ENCODE measurements around the gene PRDM5.

Gene PRDM5

GRCh38 chr4:120877021-120877420 lies 45.5 kb downstream of the PRDM5 start:
- ChIA-PET POLR2A (ENCODE audit: low non-redundant PET) (no interaction called here), CTCF (no interaction called here)
- TF ChIP-seq, protein P1, sequence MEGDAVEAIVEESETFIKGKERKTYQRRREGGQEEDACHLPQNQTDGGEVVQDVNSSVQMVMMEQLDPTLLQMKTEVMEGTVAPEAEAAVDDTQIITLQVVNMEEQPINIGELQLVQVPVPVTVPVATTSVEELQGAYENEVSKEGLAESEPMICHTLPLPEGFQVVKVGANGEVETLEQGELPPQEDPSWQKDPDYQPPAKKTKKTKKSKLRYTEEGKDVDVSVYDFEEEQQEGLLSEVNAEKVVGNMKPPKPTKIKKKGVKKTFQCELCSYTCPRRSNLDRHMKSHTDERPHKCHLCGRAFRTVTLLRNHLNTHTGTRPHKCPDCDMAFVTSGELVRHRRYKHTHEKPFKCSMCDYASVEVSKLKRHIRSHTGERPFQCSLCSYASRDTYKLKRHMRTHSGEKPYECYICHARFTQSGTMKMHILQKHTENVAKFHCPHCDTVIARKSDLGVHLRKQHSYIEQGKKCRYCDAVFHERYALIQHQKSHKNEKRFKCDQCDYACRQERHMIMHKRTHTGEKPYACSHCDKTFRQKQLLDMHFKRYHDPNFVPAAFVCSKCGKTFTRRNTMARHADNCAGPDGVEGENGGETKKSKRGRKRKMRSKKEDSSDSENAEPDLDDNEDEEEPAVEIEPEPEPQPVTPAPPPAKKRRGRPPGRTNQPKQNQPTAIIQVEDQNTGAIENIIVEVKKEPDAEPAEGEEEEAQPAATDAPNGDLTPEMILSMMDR (conservative IDR thresholded peaks at IDR 0.05; ENCODE audit: low read depth): no peak
- DNase-seq (ENCODE audit: low spot score): no peak
- H3K27ac ChIP-seq: no peak overlapping the region

DNA sequence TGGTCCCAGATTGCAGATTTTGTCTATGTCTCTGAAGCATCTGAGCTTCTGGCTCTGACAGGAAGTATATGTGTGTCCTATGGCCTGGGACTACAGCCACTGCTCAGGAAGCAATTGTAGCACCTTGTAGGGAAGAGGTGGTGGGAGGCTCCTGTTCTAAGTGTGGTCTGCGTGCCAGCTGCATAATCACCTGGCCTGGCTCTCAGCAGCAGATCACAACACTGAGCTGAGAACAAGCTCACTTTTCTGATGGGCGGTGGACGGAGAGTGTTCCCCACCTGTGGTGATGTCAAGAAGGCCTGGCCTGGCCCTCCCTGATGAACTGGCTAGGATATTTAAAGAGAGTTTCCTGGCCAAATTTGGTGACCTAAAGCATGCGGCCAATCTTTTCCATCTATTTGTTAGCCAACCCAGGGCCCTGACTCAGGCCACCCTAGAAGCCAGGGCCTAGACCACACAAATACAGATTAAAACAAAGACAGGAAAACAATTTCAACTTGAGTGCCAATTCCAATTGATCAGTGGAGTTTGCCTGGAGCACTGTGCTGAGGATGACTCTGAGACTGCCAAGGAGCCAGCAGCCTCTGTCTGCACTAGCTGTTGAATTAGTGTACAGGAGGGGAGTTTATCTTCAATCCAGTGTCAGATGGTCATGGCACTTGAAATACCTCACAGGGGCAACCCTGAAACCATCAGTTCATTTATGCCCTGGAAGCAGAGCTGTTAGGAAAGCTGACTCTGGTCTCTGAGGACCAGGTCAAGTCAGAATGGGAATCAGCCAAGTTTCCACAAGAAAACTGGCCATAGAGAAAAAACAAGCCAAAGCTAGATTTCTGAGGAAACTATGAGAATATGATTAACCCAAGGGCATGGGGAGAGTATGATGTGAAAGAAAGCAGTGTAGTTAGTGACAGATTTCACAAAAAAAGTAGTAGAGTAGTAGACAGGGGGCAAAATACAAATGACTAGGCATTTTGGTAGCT lies 47.4 kb downstream of the PRDM5 start:
- ChIA-PET CTCF (no interaction called here), POLR2A (ENCODE audit: low non-redundant PET) (no interaction called here)
- TF ChIP-seq, protein P1 (conservative IDR thresholded peaks at IDR 0.05; ENCODE audit: low read depth): no peak
- H3K27ac ChIP-seq: no peak overlapping the region
- no peak for DNase-seq (ENCODE audit: low spot score)

- TF ChIP-seq, protein P1 (conservative IDR thresholded peaks at IDR 0.05; ENCODE audit: low read depth): no peak
- POLR2A ChIA-PET (ENCODE audit: low non-redundant PET): no interaction called here
- CTCF ChIA-PET: no interaction called here
Observed at GRCh38 chr4:120873554-120873953, 49.0 kb downstream of the PRDM5 start.

GRCh38 chr4:120871173-120871572 lies 51.4 kb downstream of the PRDM5 start:
- no peak overlapping the region for H3K27ac ChIP-seq
- DNase-seq (ENCODE audit: low spot score): no peak
- ChIA-PET POLR2A (ENCODE audit: low non-redundant PET) (no interaction called here), CTCF (no interaction called here)
- TF ChIP-seq, protein P1 (conservative IDR thresholded peaks at IDR 0.05; ENCODE audit: low read depth): no peak

More at GRCh38 chr4:120873554-120873953, 49.0 kb downstream of the PRDM5 start:
- H3K27ac ChIP-seq: no peak overlapping the region
- DNase-seq (ENCODE audit: low spot score): no peak

- CTCF ChIA-PET: no interaction called here
- no peak overlapping the region for H3K27ac ChIP-seq
- DNase-seq (ENCODE audit: low spot score): peak; percentile 6
- TF ChIP-seq, protein P1 (conservative IDR thresholded peaks at IDR 0.05; ENCODE audit: low read depth): no peak
- POLR2A ChIA-PET (ENCODE audit: low non-redundant PET): no interaction called here
Observed at GRCh38 chr4:120870279-120870673, 52.2 kb downstream of the PRDM5 start.

GRCh38 chr4:120869613-120870278 lies 52.8 kb downstream of the PRDM5 start:
- ChIA-PET POLR2A (ENCODE audit: low non-redundant PET) (no interaction called here), CTCF (no interaction called here)
- TF ChIP-seq, protein P1 (conservative IDR thresholded peaks at IDR 0.05; ENCODE audit: low read depth): no peak
- no peak overlapping the region for H3K27ac ChIP-seq
- DNase-seq (ENCODE audit: low spot score): no peak

All from RWPE1 (cell line).